Stimulated activated CD8-positive, alpha-beta memory T cell treated with anti-CD3 and anti-CD28 coated beads, Interleukin-15, amount 100 ng/mL, for 4 hours (primary cell): Measurements from ENCODE around the gene SPATA25.
"Not testable (repeated sequence)": the region's sequence is repeated elsewhere in the genome, so short reads cannot be mapped to it uniquely, and the experiment has no call there.

Source experiments
- DNase-seq, 2 donors: peaks; one replicate each; pipeline ENCODE4 v3.0.0-alpha.2; 2020; ENCODE audit warnings: low read depth in 2 of 2

Gene SPATA25

GRCh38 chr20:45887346-45887715 lies at the start of gene SPATA25:
Gene SPATA25 (minus strand): TSS chr20:45887622. CDS start chr20:45887590, 32 bp downstream.
- no peak for DNase-seq

GRCh38 chr20:45935416-45936046 lies 48.1 kb upstream of the SPATA25 start:
- no peak for DNase-seq

- DNase-seq, result peak; percentile 97
Observed at GRCh38 chr20:45934586-45935415, 47.4 kb upstream of the SPATA25 start, which contains the start of gene PCIF1. Gene PCIF1 (plus strand): TSS chr20:45934683. CDS start chr20:45939000, 4,317 bp downstream.

- DNase-seq, result peak; percentile 23 to 25
Observed at GRCh38 chr20:45934046-45934585, 46.7 kb upstream of the SPATA25 start.

- peak; percentile 14 to 21 for DNase-seq
Observed at GRCh38 chr20:45933266-45934045, 46.0 kb upstream of the SPATA25 start.

GRCh38 chr20:45931680-45932079 lies 44.3 kb upstream of the SPATA25 start:
- not testable (repeated sequence) for DNase-seq

- DNase-seq, result no peak
Observed at GRCh38 chr20:45927071-45927878, 39.9 kb upstream of the SPATA25 start.

- no peak for DNase-seq
Observed at GRCh38 chr20:45926731-45927070, 39.3 kb upstream of the SPATA25 start.

GRCh38 chr20:45925821-45926506 lies 38.5 kb upstream of the SPATA25 start:
- DNase-seq, result no peak

- no peak for DNase-seq
Observed at GRCh38 chr20:45924391-45925261, 37.2 kb upstream of the SPATA25 start.

GRCh38 chr20:45921337-45922189 lies 34.1 kb upstream of the SPATA25 start:
- no peak for DNase-seq

GRCh38 chr20:45920462-45921336 lies 33.3 kb upstream of the SPATA25 start:
- DNase-seq, result no peak

- DNase-seq, result no peak
Observed at GRCh38 chr20:45919542-45920399, 32.3 kb upstream of the SPATA25 start.

GRCh38 chr20:45918779-45919537 lies 31.5 kb upstream of the SPATA25 start:
- DNase-seq, result no peak

GRCh38 chr20:45918182-45918737 lies 30.8 kb upstream of the SPATA25 start:
- no peak for DNase-seq

GRCh38 chr20:45917790-45918141 lies 30.3 kb upstream of the SPATA25 start:
- DNase-seq, result no peak
